Calu3 (cell line): Measurements from ENCODE around the gene VPS37C. TPM values are rescaled to one million over a fixed set of nuclear protein-coding genes. Genes with fewer than 3 reads are reported as not detected.

Source experiments
- BruUV-seq: library from RNA; stranded (reverse); fragments of 400-500 nt; replicated peaks from 2 replicates; lab custom pipeline; 2021; lab: Mats Ljungman, UMichigan
- CTCF ChIA-PET: fragments of 300-600 bp; sonication (Branson Sonifier 250); formaldehyde crosslinking; loops from one replicate; lab custom pipeline; 2022; ENCODE audit warnings: antibody characterized with exemption; lab: Charles Lee
- DNase-seq: peaks from one replicate; pipeline ENCODE4 v3.0.0; 2022
- H3K27ac Mint-ChIP-seq: one replicate; pipeline ENCODE4 v1.8.0; 2022; ENCODE audit warnings: mixed read lengths; ENCODE audit not compliant: unreplicated experiment
- H3K27me3 Mint-ChIP-seq: one replicate; pipeline ENCODE4 v1.8.0; 2022; ENCODE audit warnings: mixed read lengths; ENCODE audit not compliant: unreplicated experiment
- H3K36me3 Mint-ChIP-seq: one replicate; pipeline ENCODE4 v1.8.0; 2022; ENCODE audit warnings: mild to moderate bottlenecking, moderate library complexity, mixed read lengths; ENCODE audit not compliant: insufficient read depth, unreplicated experiment
- H3K4me1 Mint-ChIP-seq: one replicate; pipeline ENCODE4 v1.8.0; 2022; ENCODE audit warnings: mild to moderate bottlenecking, low read depth, mixed read lengths; ENCODE audit not compliant: unreplicated experiment
- H3K4me3 Mint-ChIP-seq: one replicate; pipeline ENCODE4 v1.8.0; 2022; ENCODE audit warnings: mild to moderate bottlenecking, low read depth, moderate library complexity, mixed read lengths; ENCODE audit not compliant: unreplicated experiment
- H3K9me3 Mint-ChIP-seq: one replicate; pipeline ENCODE4 v1.8.0; 2022; ENCODE audit warnings: low read depth, mixed read lengths; ENCODE audit not compliant: unreplicated experiment
- intact Hi-C: fragments of 100-400 bp; cut with micrococcal nuclease; formaldehyde crosslinking; loops from one replicate; pipeline ENCODE4 v1.10.0; 2022; ENCODE audit not compliant: unreplicated experiment
- total RNA-seq: library from RNA; stranded (reverse); gene quantifications from 2 replicates; pipeline ENCODE4 v1.2.3, GENCODE V29; 2022
- TF ChIP-seq, protein P1 (sequence below): fragments of 200-600 bp; IDR thresholded peaks from one replicate; pipeline ENCODE4 v1.8.0; 2022; ENCODE audit warnings: antibody characterized with exemption; ENCODE audit not compliant: unreplicated experiment

VPS37C gene
- total RNA-seq, 1 experiment from 2014 or later = 22.7 TPM

DNA sequence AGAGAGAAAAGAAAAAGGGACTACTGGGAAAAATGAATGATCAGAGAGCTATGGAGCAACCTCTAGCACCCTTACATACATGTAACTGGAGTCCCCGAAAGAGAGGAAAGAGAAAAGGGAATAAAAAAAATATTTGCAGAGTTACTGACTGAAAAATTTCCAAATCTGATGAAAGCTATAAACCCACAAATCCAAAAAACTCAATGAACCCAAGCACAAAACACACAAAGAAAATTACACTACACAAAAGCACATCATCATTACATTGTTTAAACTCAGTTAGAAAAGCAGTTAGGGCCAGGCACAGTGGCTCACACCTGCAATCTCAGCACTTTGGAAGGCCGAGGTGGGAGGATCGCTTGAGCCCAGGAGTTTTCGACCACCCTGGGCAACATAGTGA lies 6.7 kb downstream of the VPS37C start:
- no TSS peak for BruUV-seq
- peaks cover 35% of the 10 kb centered on the region for H3K36me3 Mint-ChIP-seq
- peak overlapping the region; percentile 8 for H3K4me3 Mint-ChIP-seq
- no peaks in the 10 kb centered on the region for H3K27me3 Mint-ChIP-seq
- TF ChIP-seq, protein P1, sequence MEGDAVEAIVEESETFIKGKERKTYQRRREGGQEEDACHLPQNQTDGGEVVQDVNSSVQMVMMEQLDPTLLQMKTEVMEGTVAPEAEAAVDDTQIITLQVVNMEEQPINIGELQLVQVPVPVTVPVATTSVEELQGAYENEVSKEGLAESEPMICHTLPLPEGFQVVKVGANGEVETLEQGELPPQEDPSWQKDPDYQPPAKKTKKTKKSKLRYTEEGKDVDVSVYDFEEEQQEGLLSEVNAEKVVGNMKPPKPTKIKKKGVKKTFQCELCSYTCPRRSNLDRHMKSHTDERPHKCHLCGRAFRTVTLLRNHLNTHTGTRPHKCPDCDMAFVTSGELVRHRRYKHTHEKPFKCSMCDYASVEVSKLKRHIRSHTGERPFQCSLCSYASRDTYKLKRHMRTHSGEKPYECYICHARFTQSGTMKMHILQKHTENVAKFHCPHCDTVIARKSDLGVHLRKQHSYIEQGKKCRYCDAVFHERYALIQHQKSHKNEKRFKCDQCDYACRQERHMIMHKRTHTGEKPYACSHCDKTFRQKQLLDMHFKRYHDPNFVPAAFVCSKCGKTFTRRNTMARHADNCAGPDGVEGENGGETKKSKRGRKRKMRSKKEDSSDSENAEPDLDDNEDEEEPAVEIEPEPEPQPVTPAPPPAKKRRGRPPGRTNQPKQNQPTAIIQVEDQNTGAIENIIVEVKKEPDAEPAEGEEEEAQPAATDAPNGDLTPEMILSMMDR = no peak
- intact Hi-C loops = no loop called here
- peak overlapping the region; percentile 49 for H3K27ac Mint-ChIP-seq
- H3K9me3 Mint-ChIP-seq = peaks cover 10% of the 10 kb centered on the region
- CTCF ChIA-PET = no interaction called here
- peaks cover 81% of the 10 kb centered on the region for H3K4me1 Mint-ChIP-seq
- no peak for DNase-seq

DNA sequence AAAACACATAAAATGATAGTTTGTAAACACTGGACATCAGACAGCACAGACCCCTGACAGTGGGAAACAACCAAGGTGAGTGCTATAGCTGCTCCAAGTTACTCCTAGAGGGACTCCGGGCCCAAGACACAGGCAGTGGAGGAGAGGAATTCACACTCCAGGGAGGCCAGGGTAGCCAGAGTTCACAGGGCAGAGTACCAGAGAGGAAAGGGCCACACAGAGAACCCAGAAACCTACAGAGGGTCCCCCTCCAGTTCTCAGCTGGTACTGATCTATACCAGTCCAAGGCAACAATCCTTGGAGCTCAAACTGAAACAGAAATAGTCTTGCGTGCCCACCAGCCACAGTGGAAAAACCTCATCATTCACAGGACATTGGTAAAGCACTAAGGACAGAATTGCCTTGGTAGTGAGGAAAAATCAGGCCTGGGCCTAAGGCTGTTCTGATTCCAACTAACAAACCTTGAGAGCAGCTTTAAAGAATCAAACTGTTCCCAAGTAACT lies 7.6 kb downstream of the VPS37C start:
- Mint-ChIP-seq H3K4me1 (peaks cover 78% of the 10 kb centered on the region), H3K27ac (peak overlapping the region; percentile 49), H3K9me3 (peaks cover 10% of the 10 kb centered on the region), H3K27me3 (no peaks in the 10 kb centered on the region), H3K4me3 (peak overlapping the region; percentile 49), H3K36me3 (peaks cover 35% of the 10 kb centered on the region)
- DNase-seq = no peak
- intact Hi-C loops = no loop called here
- no TSS peak for BruUV-seq
- TF ChIP-seq, protein P1 = no peak
- CTCF ChIA-PET = interaction anchor here (0.9 kb wide), 1 partner anchor 12 kb away, joined by 3 read pairs; no protein-coding TSS in a partner anchor

- CTCF ChIA-PET = interaction anchor here (0.9 to 1.0 kb wide), 2 partner anchors 9 to 11 kb away, joined by 3 read pairs; partner anchors contain the start of gene VPS37C
- TF ChIP-seq, protein P1 = no peak
- peaks cover 35% of the 10 kb centered on the region for H3K36me3 Mint-ChIP-seq
- intact Hi-C loops = no loop called here
- peak overlapping the region; percentile 49 for H3K4me3 Mint-ChIP-seq
- no TSS peak for BruUV-seq
- peak overlapping the region; percentile 49 for H3K27ac Mint-ChIP-seq
- peaks cover 72% of the 10 kb centered on the region for H3K4me1 Mint-ChIP-seq
- peaks cover 10% of the 10 kb centered on the region for H3K9me3 Mint-ChIP-seq
- DNase-seq = peak; percentile 35
- H3K27me3 Mint-ChIP-seq = no peaks in the 10 kb centered on the region
These were observed 8.2 kb downstream of the VPS37C start for GRCh38 chr11:61152816-61153592.

- DNase-seq = no peak
- BruUV-seq = no TSS peak
- H3K9me3 Mint-ChIP-seq = peaks cover 8% of the 10 kb centered on the region
- H3K27me3 Mint-ChIP-seq = no peaks in the 10 kb centered on the region
- CTCF ChIA-PET = interaction anchor here (0.9 kb wide), 1 partner anchor 10 kb away, joined by 3 read pairs; no protein-coding TSS in a partner anchor
- peaks cover 63% of the 10 kb centered on the region for H3K4me1 Mint-ChIP-seq
- TF ChIP-seq, protein P1 = no peak
- peaks cover 27% of the 10 kb centered on the region for H3K36me3 Mint-ChIP-seq
- H3K4me3 Mint-ChIP-seq = peak overlapping the region; percentile 49
- peak overlapping the region; percentile 49 for H3K27ac Mint-ChIP-seq
- intact Hi-C loops = no loop called here
These were observed 9.5 kb downstream of the VPS37C start for GRCh38 chr11:61151545-61152252.
